CD4-positive, alpha-beta T cell treated with Interleukin-4 for 4 hours (primary cell): Measurements from ENCODE around the gene COMT.
"Not testable (repeated sequence)": the region's sequence is repeated elsewhere in the genome, so short reads cannot be mapped to it uniquely, and the experiment has no call there.

Experiments
- DNase-seq: peaks from one replicate; pipeline ENCODE4 v3.0.0-alpha.2; 2020

COMT gene

DNA sequence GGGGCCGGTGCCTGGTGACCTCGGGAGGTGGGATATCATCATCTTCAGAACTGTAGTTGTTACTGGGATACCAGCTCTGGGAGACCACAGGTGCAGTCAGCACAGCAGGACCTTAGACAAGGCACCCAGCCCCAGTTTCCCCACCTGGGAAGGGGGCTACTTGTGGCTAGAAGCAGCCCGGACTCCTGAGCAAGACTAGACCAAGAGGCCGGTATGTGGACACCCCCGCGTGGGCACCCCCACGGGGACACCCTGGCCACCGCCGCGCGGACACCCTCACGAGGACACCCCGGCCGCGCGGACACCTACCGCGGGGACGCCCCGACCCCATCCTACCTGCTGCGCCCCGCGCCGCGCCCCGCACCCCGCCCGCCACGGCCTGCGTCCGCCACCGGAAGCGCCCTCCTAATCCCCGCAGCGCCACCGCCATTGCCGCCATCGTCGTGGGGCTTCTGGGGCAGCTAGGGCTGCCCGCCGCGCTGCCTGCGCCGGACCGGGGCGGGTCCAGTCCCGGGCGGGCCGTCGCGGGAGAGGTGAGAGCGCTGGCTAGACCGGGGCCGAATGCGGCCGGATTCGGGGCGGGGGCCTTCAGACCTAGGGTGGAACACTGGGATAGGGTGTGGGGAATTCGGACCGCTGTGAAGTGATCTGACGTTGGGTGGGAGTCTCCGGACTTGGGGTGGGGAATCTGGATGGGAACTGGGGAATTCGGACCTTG, at the start of gene COMT, which contains the start of gene TXNRD2:
COMT (plus strand) TSS at position 408 of the 718 bp plus-strand sequence. CDS start 20,755 bp downstream, outside the sequence.
TXNRD2 (minus strand) TSS at position 454 of the 718 bp plus-strand sequence; CDS start at position 439, 15 bp downstream.
- DNase-seq = peak; percentile 58

DNA sequence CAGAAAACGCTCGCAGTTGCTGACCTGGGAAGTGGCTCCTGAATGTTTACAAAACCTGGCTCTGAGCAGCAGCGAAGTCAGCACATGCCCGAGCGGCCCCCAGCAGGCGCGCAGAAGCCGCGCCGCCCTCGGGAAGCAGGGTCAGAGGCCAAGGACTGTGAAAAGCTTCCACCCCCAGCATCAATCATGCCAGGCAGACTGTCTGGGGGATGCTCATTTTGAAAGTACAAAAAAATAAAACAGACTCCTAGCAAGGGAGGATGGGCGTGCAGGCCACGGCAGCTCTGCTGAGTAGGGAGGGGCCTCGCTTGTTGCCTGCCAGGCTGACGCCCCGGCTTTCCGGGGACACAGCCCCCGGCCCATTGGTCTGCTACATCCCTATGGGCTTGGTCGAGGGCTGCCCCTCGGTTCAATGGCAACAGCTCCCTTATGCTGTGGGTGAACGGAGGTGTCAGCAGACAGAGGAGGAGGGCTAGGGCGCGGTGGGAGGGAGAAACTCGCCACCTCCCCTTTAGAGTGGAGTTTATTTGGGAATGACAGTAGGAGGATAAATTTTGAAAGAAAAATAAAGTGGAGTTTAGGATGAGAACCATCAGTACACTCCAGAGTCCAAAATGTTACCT, 49.2 kb upstream of the COMT start:
- DNase-seq = peak; percentile 53

DNA sequence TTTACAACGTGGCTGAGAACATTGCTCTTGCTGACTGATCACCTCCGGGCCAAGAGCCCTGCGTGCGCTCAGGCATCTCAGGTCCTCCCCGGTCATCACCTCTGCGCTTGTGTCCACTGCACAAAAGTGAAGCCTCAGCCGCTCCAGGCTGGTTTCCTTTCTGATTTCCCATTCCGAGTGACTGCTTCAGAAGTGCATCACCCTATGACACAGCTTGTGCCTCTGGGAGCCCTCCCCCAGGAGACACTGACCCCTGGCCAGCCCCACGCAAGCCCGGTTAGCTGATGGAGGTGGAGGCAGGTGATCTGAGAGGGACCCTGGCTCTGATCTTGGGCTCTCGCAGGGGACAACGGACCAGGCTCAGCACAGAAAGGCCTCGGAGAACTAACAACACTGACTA, 48.6 kb upstream of the COMT start:
- DNase-seq = no peak

DNA sequence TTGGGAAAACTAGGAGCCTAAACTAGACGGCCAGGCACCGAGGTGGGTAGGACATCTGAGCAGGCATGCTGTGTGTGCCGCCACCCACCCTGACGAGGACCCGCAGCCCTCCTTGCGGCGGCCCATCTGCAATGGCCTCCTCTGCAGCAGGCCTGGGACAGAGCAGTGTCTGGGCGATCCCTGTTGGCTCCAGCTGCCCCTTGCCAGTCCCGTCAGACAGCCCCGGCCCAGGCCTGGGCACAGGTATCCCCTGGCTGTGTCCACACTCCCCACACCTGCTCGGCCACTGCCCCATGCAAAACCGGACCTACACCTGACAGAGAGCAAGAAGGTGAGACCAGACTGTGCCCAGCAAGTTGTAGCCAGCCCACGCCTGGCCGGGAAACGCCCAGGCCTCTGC, 48.2 kb upstream of the COMT start:
- DNase-seq = no peak

DNA sequence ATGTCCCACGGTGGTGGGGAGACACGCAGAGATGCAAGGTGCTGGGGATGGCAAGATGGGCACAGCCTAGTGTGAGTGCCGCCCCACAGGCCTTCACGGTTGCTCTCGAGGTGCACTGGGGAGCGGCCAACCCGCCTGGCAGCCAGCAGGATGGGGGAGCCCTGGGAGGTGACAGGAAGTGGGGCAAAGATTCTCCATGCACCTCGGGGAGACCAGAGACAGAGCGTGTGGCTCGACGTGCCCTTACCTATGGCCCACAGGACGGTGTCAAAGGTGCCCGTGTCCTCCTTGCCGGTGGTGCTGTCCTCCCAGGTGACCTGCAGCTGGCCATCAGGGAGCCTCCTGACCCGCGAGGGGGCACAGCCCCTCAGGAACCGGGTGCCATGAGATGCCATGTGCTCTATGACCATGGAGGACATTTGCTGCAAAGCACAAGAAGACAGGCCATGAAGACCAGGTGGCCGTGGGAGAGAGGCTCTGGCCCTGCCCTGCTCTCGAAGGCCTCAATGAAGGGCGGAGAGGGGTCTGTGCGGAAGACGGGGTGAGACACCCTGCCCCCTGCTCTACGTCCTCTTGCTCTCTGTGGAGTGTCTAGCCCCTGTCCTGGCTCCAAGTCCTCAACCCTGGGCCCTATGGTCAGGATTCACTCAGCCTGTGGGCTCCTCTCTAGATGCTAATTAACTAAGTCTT, 46.3 kb upstream of the COMT start:
- no peak for DNase-seq

DNA sequence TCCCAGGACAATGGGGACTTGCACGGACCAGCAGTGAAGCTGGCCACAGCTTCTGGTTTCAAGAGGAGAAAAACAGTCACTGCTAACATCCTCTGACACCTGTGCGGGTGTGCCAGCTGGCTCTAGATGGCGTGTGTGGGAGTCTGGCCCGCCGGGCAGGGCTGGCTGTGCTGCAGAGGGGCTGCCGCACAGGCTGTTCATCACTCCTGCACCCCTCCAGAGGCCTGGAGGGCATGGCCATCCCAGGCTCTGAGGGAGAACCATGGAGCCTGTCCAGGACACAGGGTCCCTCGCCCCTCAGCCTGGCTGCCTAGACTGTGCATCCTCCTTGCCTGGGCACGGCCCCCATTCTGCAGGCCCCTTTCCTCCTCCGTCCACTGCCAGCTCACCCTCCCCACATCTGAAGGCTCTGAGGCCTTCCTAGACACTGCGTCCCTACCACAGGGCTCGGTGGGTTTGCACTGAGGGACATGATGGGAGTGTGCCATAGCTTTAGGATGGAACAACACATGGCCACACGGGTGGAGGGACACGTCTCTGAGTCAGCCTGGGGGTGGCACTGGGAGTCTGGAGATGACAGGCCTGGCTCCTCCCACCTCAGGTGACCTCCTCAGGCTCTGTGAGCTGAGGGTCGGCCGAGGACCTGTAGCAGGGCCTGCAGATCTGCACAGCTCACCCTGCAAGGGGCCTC, 44.8 kb upstream of the COMT start:
- DNase-seq = no peak

DNA sequence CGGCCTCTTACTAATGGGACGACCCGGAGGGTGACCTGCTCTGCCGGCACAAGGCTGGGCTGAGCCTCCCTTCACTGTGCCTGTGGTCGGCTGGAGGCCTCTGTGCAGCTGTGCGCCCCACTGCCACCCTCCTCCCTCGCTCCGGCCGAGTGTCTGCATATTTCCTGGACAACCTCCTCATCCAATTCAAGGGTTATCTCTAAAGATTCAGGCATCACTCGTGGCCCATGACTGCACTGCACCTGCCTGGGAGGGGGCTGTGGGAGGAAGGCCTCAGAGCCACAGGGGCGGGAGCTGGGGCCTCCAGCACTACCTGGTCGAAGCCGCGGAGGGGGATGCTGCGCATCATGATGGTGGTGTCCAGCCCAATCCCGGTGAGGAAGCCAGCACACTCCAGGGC, 43.8 kb upstream of the COMT start:
- DNase-seq = no peak

DNA sequence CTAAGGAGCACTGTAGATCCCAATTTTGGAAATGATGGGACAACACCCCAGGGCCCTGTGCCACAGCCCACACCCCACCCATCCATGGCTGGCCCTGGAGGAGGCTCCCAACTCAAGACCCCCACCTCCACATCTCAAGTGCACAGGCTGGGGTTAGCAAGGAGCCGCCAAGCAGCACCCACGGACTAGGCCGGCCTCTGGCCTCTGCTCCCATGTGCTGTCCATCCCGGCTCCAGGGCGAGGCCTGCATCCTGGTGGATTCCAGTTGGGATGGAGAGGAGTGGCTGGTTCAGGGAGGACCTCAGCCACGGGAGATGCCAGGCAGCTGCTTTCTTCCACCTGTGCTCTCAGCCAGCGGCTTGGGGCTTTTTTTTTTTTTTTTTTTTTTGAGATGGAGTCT, 43.4 kb upstream of the COMT start:
- no peak for DNase-seq

DNA sequence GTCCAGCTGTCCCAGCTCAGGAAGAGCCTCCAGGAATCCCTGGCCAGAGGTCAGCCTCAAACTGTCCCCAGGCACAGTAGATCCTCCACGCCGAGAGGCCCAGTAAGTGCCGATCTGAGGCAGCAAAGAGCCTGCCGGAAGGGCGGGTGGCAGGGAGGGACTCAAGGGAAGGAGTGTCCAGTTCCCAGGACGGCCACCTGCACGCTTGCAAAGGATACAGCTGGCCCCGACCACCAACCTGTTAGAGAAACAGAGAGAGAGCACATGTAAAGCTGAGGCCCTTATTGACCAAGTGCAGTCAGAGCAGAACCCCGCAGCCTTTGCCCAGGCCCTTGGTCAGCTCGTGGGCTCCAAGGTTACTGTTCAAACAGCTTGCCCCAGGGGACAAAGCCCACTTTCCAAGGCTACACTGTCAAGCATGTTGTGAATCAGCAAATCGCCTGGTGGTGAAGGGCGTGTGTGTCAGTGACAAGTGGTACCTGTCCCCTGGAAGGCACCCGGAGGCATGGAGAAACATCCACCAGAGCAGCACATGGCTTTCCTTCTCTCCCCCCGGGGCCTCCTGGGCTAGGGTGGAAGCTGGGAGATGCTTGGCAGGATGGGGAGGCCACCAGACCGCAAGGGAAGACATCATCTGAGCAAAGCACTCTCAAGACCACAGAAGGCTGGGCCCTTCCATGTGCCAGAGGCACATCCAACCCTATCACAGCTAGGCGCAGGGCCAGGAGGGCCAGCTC, 42.6 kb upstream of the COMT start:
- no peak for DNase-seq

DNA sequence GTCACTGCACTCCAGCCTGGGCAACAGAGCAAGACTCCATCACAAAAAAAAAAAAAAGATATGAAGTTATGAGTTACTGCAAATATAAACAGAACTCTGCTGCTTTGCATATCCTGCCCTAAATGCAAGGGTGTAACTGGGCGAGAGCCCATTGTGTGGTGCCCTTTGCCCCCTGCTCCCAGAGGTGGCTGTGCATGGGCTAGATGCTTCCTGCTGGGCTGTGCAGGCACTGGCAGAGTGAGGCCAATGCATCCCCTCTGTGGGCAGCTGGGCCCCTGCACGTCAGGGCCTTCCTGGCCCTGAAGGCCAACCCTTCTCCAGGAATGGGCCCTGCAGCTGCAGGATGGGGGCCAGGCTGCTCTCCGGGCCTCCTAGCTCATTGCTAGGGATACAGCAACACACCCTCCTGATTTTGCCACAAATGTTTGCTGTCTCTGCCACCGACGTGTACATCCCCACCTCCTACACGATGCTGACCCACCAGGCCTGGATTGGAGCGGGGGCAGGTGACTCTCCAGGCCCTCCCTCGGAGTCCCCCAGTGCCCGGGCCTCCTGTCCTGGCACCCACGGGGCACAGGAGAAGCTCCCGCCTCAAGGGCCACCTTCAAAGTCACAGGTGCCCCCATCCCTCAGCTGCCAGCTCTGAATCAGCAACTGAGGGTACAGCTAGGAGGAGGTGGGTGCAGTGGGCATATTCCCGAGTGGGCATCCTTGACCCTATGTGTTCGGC, 40.7 kb upstream of the COMT start:
- no peak for DNase-seq

DNA sequence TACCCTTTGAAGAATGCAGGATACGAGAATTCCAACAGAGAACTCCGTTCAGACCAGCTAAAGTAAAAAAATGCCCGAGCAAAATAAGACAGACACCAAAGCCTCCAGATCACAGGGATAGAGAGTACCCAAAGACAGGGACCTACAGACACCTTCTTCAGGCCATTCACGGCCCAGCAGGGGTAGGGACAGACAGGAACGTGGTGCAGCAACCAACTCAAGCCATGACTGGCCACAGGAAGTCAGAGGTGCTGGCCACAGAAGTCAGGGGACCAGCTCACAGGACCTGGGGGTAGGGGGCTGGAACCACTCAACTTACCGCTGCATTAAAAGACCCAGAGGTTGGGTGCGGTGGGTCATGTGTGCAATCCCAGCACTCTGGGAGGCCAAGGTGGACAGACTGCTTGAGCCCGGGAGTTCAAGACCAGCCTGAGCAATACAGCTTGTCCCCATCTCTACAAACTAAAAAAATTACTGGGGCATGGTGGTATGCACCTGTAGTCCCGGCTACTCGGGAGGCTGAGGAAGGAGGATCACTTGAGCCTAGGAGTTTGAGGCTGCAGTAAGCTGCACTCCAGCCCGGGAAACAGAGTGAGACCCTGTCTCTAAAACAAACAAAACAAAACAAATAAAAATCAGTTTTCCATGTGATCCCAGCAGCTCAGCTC, 39.9 kb upstream of the COMT start:
- no peak for DNase-seq

DNA sequence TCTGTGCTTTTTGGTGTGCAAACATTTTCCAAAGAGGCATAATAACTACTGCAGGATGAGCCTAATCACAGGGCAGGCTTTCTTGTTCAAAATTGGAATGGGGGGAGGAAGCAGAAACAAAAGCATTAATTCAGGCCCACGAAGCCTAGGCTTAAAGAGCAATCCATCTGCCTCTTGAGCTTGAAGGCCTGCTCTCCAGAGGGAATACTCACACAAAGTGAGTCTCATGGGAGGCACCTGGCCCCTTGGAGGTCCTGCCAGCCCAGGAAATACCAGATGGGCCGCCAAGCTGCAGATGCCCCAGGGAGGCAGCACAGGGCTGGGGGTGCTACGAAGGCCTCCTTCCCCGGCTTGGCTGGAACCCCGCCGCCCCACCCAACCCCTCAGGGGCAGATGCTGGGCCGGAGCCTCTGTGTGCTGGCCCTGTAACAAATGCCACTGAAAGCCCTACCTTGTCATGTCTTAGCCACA, 39.3 kb upstream of the COMT start:
- DNase-seq = no peak

DNA sequence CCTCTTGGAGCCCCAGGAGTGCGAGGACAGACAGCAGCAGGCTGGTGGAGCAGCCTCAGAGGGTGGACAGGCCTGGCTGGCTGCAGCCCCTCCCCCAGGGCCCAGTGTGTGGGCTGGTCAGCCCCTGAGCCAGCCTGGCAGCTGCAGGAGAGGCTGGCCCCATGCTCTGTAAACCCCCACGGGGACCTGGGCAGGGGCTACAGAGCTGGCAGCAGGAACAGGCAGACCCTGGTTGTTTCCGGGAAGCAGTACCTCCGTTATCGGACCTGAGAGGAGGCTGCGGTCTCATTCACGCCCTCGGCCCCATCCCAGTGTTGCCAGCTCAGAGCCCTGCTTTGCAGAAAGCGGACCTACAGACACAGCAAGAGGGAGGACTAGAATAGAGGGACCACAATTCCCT, 38.5 kb upstream of the COMT start:
- no peak for DNase-seq

DNA sequence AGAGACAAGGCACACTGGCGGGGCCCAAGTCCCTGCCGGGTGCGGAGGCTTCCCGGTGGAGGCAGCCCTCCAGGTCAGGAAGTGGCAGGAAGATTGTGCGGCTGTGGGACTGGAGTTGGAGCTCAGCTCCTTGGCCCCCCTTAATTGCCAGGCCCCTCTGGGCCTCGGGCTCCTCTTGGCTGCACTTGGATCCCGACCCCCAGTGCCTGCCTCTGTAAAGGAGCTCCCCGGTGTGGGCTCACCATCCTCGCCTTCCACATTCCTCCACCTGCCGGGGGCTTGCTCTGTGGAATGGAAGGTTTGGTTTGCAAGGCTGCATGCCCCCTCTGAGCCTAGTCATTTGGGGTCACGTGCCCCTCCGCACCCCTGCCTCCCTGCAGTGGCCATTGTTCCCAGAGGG, 38.1 kb upstream of the COMT start:
- no peak for DNase-seq

DNA sequence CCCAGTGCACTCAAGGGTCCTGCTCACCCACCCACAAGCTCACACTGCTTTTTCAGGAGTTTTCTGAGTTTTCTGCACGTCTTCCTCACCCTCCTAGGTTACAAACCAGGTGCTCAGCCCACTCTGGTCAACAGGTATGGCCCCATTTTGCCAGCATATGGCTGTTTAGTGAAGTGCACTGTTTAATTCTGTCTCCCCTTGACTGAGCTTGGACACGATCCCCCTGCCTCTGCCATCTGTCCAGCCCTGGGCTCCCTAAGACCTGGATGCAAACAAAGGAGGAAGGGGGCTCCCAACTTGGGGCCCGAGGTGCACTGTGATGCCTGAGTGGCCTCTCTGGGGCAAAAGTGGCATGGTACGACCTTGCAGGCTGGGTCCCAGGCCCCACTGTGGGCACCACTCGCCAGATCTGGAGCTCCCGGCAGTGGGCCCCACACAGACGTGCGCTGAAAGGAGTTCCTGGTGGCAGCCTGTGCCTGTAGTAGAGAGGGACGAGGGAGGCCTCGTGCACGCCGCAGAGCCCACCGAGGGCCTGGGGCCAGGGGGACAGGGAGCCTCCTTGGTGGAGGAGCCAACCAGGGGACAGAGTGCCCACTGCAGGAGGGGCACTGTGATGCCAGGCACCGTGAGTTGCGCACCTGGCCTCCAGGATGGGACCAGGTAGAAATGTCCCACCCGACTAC, 37.3 kb upstream of the COMT start:
- no peak for DNase-seq

DNA sequence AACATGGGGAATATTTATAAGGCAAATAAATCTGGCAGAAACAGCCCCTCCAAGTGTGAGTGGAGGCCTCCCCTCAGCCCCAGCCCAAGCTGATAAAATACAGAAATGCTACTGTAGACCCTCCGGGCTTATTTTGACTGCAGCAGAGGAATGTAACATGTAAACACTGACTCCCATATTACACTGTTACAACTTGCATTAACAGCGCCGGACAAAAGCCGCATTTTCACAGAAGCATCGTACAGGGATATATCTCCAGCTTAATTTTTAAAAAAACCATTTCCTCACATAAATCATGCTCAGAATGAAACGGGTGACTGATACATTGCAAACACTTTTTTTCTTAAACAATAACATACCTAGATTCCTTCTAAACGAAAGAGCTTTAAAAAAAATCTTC, 36.6 kb upstream of the COMT start:
- DNase-seq = no peak

DNA sequence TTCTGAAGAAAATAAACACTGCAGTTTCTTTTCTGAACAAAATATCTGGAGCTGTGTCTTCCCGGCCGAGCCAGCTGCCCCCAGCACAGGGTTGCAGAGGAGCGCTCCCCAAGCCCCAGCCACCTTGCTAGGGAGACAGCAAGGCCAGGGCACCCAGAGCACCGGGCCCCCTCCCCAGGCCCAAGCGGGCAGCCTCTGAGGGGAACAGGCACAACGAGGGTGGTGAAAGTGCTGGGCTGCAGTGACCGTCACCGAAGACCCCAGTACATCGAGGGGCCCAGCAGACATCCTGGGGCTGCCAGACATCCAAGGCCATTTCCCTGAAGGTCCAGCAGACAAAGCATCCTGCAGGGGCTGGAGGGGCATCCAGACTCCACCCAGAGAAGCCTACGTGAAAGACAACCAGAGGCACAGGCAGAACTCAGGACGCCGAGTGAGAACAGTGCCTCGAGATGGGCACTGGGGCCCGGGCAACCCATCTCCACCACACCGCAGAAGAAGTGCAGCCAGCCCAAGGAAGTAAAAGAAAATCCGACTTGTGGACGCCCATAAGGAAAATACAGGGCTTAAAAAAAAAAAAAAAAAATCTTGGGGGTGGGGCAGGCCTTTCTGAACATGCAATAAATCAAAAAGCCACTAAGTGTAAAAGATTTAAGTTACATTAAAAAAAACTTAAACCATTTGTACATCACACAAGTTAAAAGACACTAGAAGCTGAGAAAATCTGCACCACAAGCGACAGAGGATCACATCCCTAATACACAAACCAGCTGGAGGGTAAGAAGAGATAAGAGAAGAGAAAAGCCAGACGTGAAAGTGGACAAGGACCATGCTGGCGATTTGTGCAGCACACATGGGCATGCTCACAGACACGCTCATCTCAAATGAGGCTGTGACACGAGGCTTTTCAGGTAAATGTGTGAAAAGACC, 36.0 kb upstream of the COMT start:
- DNase-seq = no peak

DNA sequence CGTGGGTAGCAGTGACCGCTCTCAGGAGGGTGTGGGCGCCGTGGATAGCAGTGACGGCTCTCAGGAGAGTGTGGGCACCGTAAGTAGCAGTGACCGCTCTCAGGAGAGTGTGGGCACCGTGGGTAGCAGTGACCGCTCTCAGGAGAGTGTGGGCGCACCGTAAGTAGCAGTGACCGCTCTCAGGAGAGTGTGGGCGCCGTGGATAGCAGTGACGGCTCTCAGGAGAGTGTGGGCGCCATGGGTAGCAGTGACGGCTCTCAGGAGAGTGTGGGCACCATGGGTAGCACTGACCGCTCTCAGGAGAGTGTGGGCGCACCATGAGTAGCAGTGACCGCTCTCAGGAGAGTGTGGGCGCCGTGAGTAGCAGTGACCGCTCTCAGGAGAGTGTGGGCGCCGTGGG, 34.7 kb upstream of the COMT start:
- not testable (repeated sequence) for DNase-seq

DNA sequence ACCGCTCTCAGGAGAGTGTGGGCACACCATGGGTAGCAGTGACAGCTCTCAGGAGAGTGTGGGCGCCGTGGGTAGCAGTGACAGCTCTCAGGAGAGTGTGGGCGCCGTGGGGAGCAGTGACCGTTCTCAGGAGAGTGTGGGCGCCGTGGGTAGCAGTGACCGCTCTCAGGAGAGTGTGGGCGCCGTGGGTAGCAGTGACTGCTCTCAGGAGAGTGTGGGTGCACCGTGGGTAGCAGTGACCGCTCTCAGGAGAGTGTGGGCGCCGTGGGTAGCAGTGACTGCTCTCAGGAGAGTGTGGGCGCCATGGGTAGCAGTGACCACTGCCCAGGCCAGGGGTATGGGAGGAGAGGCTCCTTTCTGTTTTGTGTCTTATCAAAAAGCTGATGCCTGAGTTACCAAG, 33.7 kb upstream of the COMT start:
- DNase-seq = not testable (repeated sequence)
